Caco-2 (cell line): ENCODE data around the gene DMRT1. TPM values are rescaled to one million over a fixed set of nuclear protein-coding genes. Genes with fewer than 3 reads are reported as not detected.

Experiments used
- BruUV-seq: library from RNA; stranded (reverse); fragments of 400-500 nt; replicated peaks from 2 replicates; lab custom pipeline; 2021; lab: Mats Ljungman, UMichigan
- CTCF ChIA-PET: fragments of 300-600 bp; sonication (Branson Sonifier 250); formaldehyde crosslinking; loops from one replicate; lab custom pipeline; 2022; ENCODE audit warnings: antibody characterized with exemption; lab: Charles Lee
- POLR2A ChIA-PET: fragments of 300-600 bp; sonication (Branson Sonifier 250); formaldehyde crosslinking; loops from one replicate; lab custom pipeline; 2022; ENCODE audit warnings: antibody characterized with exemption; lab: Charles Lee
- DNase-seq, 2 experiments: peaks; one replicate each; pipeline versions ENCODE4 v3.0.0 to v3.0.0-alpha.2; 2020 to 2022
- H3K27me3 ChIP-seq: replicated peaks from 2 replicates; pipeline ENCODE4 v1.6.0; 2011; ENCODE audit warnings: low read length; ENCODE audit not compliant: control insufficient read depth, insufficient read depth
- H3K36me3 ChIP-seq: 2 replicates; pipeline ENCODE4 v1.5.1; 2011; ENCODE audit warnings: low read length; ENCODE audit not compliant: control insufficient read depth, insufficient read depth
- H3K4me1 ChIP-seq: fragments of 250-450 bp; sonication (Bioruptor Pico); 2 replicates; pipeline ENCODE4 v1.5.1; 2020; ENCODE audit warnings: mild to moderate bottlenecking
- H3K4me3 ChIP-seq: 2 replicates; pipeline ENCODE4 v1.5.1; 2011; ENCODE audit warnings: low read depth, mild to moderate bottlenecking, control low read depth, low read length
- H3K9me3 ChIP-seq: fragments of 250-450 bp; sonication (Bioruptor Pico); 2 replicates; pipeline ENCODE4 v1.5.1; 2020; ENCODE audit warnings: mild to moderate bottlenecking, moderate library complexity
- H3K27ac Mint-ChIP-seq: one replicate; pipeline ENCODE4 v1.8.0; 2022; ENCODE audit warnings: mixed read lengths; ENCODE audit not compliant: unreplicated experiment
- H3K27me3 Mint-ChIP-seq: one replicate; pipeline ENCODE4 v1.8.0; 2022; ENCODE audit warnings: mixed read lengths; ENCODE audit not compliant: insufficient read depth, unreplicated experiment
- H3K36me3 Mint-ChIP-seq: one replicate; pipeline ENCODE4 v1.8.0; 2022; ENCODE audit warnings: mild to moderate bottlenecking, mixed read lengths; ENCODE audit not compliant: insufficient read depth, unreplicated experiment
- H3K4me1 Mint-ChIP-seq: one replicate; pipeline ENCODE4 v1.8.0; 2022; ENCODE audit warnings: low read depth, mixed read lengths; ENCODE audit not compliant: unreplicated experiment
- H3K4me3 Mint-ChIP-seq: one replicate; pipeline ENCODE4 v1.8.0; 2022; ENCODE audit warnings: mild to moderate bottlenecking, moderate library complexity, mixed read lengths; ENCODE audit not compliant: unreplicated experiment
- H3K9me3 Mint-ChIP-seq: one replicate; pipeline ENCODE4 v1.8.0; 2022; ENCODE audit warnings: mixed read lengths; ENCODE audit not compliant: unreplicated experiment
- CTCF ChIP-seq, 2 experiments: fragments of 200-600 bp in 1 of 2; IDR thresholded peaks; 1 replicate in 1 of 2; 2 replicates in 1 of 2; pipeline versions ENCODE4 v1.5.1 to v1.8.0; 2011 to 2022; ENCODE audit warnings: antibody characterized with exemption in 1 of 2, control low read depth in 1 of 2, inconsistent platforms in 1 of 2, low read depth in 1 of 2, low read length in 1 of 2, mild to moderate bottlenecking in 1 of 2, moderate library complexity in 1 of 2; ENCODE audit not compliant: insufficient read depth in 1 of 2, severe bottlenecking in 1 of 2, unreplicated experiment in 1 of 2
- intact Hi-C: fragments of 100-400 bp; cut with micrococcal nuclease; formaldehyde crosslinking; loops from one replicate; pipeline ENCODE4 v1.10.0; 2022; ENCODE audit not compliant: unreplicated experiment
- total RNA-seq: library from RNA; stranded (reverse); gene quantifications from 2 replicates; pipeline ENCODE4 v1.2.3, GENCODE V29; 2022

The DMRT1 gene
- total RNA-seq, 1 experiment from 2014 or later, result not detected

- intact Hi-C loops, result loop anchor here (1.0 kb wide), 2 partner anchors 111 to 115 kb away; no protein-coding TSS in a partner anchor
- H3K27ac Mint-ChIP-seq, result no peak overlapping the region
- Histone ChIP-seq H3K27me3 (no peaks in the 10 kb centered on the region), H3K4me3 (no peak overlapping the region), H3K4me1 (no peaks in the 10 kb centered on the region), H3K9me3 (no peaks in the 10 kb centered on the region), H3K36me3 (no peaks in the 10 kb centered on the region)
- no TSS peak for BruUV-seq
- peak; percentile 66 for DNase-seq
- H3K4me1 Mint-ChIP-seq, result peaks cover 6% of the 10 kb centered on the region
- POLR2A ChIA-PET, result no interaction called here
- H3K27me3 Mint-ChIP-seq, result no peaks in the 10 kb centered on the region
- no peak overlapping the region for H3K4me3 Mint-ChIP-seq
- CTCF ChIA-PET, result interaction anchor here (0.6 to 1.3 kb wide), 6 partner anchors 9 to 546 kb away, joined by 3 to 10 read pairs (median 6); no protein-coding TSS in a partner anchor
- no peaks in the 10 kb centered on the region for H3K36me3 Mint-ChIP-seq
- H3K9me3 Mint-ChIP-seq, result no peaks in the 10 kb centered on the region
- TF ChIP-seq CTCF (IDR thresholded peaks at IDR 0.05; ENCODE audit: insufficient read depth in 1 of 2, low read depth in 1 of 2, low read length in 1 of 2, severe bottlenecking in 1 of 2, unreplicated experiment in 1 of 2), result peak; percentile 67 to 76
Measured at GRCh38 chr9:893843-894420, 52.4 kb downstream of the DMRT1 start.

GRCh38 chr9:899440-900184, 58.1 kb downstream of the DMRT1 start:
- Histone ChIP-seq H3K36me3 (no peaks in the 10 kb centered on the region), H3K4me3 (no peak overlapping the region), H3K27me3 (no peaks in the 10 kb centered on the region), H3K9me3 (no peaks in the 10 kb centered on the region), H3K4me1 (peaks cover 4% of the 10 kb centered on the region; the same call in 1 of the 2 replicates)
- Mint-ChIP-seq H3K27me3 (no peaks in the 10 kb centered on the region), H3K27ac (no peak overlapping the region), H3K9me3 (no peaks in the 10 kb centered on the region), H3K4me3 (peak overlapping the region; percentile 31), H3K4me1 (peaks cover 6% of the 10 kb centered on the region), H3K36me3 (no peaks in the 10 kb centered on the region)
- ChIA-PET CTCF (interaction anchor here (0.8 to 3.2 kb wide), 4 partner anchors 29 to 110 kb away, joined by 3 to 13 read pairs (median 6); no protein-coding TSS in a partner anchor), POLR2A (no interaction called here)
- no peak for TF ChIP-seq CTCF (IDR thresholded peaks at IDR 0.05; ENCODE audit: insufficient read depth in 1 of 2, low read depth in 1 of 2, low read length in 1 of 2, severe bottlenecking in 1 of 2, unreplicated experiment in 1 of 2)
- no TSS peak for BruUV-seq
- DNase-seq, result peak in 1 of 2 experiments; percentile 35
- intact Hi-C loops, result no loop called here

GRCh38 chr9:903886-904285, 62.4 kb downstream of the DMRT1 start:
- TF ChIP-seq CTCF (IDR thresholded peaks at IDR 0.05; ENCODE audit: insufficient read depth in 1 of 2, low read depth in 1 of 2, low read length in 1 of 2, severe bottlenecking in 1 of 2, unreplicated experiment in 1 of 2), result no peak
- H3K4me1 Mint-ChIP-seq, result no peaks in the 10 kb centered on the region
- DNase-seq, result no peak
- H3K4me3 Mint-ChIP-seq, result no peak overlapping the region
- Histone ChIP-seq H3K4me1 (peaks cover 4% of the 10 kb centered on the region; the same call in 1 of the 2 replicates), H3K4me3 (no peak overlapping the region), H3K9me3 (no peaks in the 10 kb centered on the region), H3K27me3 (no peaks in the 10 kb centered on the region; the same call in 1 of the 2 replicates), H3K36me3 (no peaks in the 10 kb centered on the region)
- ChIA-PET CTCF (interaction anchor here (0.9 to 1.1 kb wide), 2 partner anchors 10 to 101 kb away, joined by 5 read pairs; no protein-coding TSS in a partner anchor), POLR2A (no interaction called here)
- no peaks in the 10 kb centered on the region for H3K36me3 Mint-ChIP-seq
- H3K9me3 Mint-ChIP-seq, result no peaks in the 10 kb centered on the region
- intact Hi-C loops, result no loop called here
- H3K27ac Mint-ChIP-seq, result no peak overlapping the region
- peaks cover 6% of the 10 kb centered on the region for H3K27me3 Mint-ChIP-seq
- no TSS peak for BruUV-seq
